Upper lobe of left lung (tissue), 4 donors: Measurements from ENCODE around the gene PPP1R1B.
A peak's percentile ranks its signal among the peaks of the same experiment; 100 is the strongest.

Experiments used
- POLR2A ChIP-seq, 4 donors: fragments of 450-650 bp; IDR thresholded peaks; one replicate each; pipeline ENCODE4 v1.5.1; 2016 to 2017; ENCODE audit warnings: antibody characterized with exemption in 4 of 4, mild to moderate bottlenecking in 2 of 4
- POLR2AphosphoS5 ChIP-seq, 2 donors: sonication (generic); formaldehyde crosslinking; IDR thresholded peaks; one replicate each; pipeline ENCODE4 v1.5.1; 2017; ENCODE audit warnings: antibody characterized with exemption in 2 of 2
- TF ChIP-seq, protein P1 (sequence below), 6 experiments: fragments of 450-650 bp in 4 of 6; fragments of 200-600 bp in 2 of 6; sonication (generic) in 2 of 6; IDR thresholded peaks; one replicate each; pipeline ENCODE4 v1.5.1; 2016 to 2019; ENCODE audit warnings: antibody characterized with exemption in 6 of 6

DNA sequence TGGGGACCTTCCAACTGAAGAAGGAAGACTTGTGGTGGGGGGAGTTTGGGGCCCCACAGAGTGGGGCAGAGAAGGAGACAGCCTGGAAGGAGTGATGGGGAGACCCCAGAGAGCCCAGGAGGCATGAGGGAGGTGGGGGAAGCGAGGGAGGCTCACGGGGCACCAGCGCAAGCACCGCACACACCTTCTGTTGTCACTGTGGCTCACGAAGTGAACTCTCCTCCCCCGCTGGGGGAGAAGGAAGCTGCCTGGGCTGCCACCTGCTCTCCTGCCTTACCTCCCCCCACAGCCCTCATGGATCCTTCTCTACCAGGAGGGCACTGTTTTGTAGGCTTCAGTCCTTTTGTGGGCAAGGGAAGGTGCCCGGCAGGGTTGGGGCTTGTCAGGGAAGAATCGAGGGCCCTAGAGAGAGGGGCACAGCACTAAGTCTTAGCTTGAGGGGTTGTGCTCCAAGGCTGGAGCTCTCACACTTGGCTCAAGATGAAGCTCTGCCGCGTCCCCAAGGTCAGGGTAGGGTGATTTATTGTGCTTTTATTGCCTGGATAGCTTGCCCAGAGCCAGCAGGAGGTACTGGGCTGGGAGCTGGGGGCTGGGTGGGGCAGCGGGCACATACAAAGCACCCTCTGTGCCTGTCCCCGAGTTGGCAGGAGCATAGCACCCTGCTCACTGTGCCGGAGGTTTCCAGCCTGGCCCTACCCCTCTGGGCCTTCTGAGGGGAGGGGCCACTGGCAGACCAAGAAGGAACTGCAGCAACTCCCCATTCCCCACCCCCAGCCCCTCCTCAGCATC is 5.6 kb downstream of the PPP1R1B start:
- TF ChIP-seq, protein P1, sequence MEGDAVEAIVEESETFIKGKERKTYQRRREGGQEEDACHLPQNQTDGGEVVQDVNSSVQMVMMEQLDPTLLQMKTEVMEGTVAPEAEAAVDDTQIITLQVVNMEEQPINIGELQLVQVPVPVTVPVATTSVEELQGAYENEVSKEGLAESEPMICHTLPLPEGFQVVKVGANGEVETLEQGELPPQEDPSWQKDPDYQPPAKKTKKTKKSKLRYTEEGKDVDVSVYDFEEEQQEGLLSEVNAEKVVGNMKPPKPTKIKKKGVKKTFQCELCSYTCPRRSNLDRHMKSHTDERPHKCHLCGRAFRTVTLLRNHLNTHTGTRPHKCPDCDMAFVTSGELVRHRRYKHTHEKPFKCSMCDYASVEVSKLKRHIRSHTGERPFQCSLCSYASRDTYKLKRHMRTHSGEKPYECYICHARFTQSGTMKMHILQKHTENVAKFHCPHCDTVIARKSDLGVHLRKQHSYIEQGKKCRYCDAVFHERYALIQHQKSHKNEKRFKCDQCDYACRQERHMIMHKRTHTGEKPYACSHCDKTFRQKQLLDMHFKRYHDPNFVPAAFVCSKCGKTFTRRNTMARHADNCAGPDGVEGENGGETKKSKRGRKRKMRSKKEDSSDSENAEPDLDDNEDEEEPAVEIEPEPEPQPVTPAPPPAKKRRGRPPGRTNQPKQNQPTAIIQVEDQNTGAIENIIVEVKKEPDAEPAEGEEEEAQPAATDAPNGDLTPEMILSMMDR (IDR thresholded peaks at IDR 0.05), result no peak
- TF ChIP-seq POLR2A (IDR thresholded peaks at IDR 0.05), result peak in 1 of 4 donors; percentile 15
- no peak for TF ChIP-seq POLR2AphosphoS5 (IDR thresholded peaks at IDR 0.05)
